COLO668 (cell line): Measurements from ENCODE around the gene LENEP.

Source experiments
- DNase-seq: peaks from one replicate; lab custom pipeline; 2025; ENCODE audit not compliant: unreplicated experiment; lab: John Stamatoyannopoulos, UW

The LENEP gene

DNA sequence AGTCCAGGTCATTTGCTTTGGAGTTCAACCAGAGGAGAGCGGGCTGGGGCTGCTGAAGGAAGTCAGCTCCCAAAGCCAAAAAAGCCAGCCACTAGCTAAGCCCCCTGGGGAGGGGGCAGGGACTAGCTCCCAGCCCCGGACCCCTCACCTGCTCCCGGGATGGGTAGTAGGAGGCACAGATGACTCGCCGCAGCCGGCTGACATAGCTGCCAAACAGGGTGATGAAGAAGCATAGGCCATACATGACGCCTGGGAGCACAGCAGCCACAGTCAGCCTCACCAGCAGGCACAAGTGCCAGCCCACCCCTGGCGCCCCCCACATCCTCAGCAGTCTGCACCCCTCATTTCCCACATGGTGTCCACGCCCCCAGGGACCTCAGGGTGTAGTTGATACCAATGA is 32.8 kb downstream of the LENEP start:
- no peak for DNase-seq

DNA sequence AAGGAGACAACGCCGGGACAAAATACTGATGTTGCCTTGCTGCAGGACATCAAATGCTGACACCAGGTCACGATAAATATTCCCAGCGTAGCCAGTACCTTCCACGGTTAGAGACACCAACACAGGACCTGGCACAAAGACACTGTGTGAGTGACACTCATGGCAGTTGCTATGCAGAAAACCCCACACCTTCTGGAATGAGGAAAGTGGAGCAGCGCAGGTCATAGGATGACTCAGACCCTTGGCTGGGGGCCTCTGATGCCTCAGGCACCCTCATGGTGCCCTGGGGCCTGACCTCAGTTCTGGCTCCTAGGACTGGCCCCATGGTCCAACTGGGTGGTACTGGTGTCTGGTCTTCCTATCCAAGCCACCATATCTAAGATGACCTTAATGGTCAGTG is 33.2 kb downstream of the LENEP start:
- no peak for DNase-seq

DNA sequence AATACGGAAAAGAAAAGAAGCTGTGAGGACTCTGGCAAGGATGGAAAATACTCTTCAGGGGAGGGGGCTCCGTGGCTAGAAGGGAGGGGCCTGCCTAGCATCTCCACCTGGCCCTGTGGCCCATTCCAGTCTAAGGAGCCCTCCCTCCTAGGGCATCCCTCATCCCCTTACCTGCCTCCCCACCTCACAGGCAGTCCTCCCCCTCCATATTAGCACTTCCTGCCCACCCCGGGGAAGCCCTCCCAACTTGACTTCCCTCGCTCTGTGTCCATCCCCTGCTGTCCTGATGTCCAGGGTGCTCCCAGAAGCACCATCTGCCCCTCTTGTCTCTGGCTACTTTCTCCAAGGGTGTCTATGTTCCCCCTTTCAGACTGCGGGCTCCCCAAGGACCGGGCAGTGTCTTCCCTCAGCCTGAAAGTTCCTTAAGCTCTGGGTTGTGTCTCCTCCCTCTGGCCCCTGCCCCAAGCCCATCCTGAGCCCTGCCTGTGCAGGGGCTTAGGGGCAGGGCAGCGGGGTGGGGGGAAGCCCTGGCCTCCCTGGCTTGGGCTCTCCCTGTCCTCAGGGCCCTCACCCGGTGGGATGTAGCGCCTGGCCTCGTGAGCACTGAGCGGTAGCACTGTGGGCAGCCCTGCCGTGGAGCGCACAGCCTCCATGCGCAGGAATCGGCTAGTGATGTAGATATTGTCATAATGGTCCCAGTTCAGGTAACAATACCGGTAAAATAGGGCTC is 36.3 kb downstream of the LENEP start:
- no peak for DNase-seq

DNA sequence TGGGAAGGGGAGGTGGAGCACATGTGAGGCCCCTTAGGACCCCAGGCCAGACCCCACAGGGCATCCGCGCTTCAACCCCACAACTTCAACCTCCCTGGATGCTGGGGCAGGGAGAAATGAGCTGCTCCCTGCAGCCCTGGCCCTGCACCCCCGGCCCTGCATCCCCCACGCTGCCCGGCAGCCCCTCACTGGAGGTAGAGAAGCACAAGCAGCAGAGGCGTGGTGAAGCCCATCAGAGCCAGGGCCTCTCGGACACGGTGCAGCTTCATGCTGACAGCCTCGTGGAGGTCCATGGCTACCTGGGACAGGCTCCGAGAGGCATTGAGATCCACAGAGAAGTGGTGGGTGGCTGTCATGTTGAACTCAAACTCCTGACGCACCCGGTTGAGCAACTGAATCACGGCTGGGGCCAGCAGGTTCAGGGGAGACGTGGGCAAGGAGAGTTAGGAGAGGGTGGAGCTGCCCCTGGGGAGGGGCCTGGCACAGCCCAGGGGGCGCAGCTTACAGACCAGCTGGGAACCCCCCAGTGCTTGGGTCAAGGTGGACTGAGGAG is 36.9 kb downstream of the LENEP start:
- no peak for DNase-seq

DNA sequence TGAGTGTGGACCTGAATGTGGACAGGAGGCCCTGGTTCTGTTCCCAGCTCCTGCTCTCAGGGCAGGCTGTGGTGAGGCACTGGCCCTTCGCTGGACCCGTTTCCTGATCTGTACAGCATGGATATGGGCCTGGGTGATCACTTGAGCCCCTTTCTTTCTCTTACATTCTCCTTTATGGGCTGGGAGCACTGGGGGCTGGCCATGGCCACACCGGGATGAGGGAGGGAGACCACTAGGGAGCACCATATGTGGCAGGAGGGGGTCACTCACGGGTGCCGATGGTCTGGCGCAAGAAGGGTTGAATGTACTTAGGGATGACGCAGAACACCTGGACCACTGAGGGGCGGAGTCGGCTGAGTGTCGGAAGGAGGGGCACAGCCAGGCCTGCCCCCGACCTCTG is 37.5 kb downstream of the LENEP start:
- no peak for DNase-seq

GRCh38 chr1:155032886-155033285 is 39.5 kb downstream of the LENEP start:
- DNase-seq, result no peak

DNA sequence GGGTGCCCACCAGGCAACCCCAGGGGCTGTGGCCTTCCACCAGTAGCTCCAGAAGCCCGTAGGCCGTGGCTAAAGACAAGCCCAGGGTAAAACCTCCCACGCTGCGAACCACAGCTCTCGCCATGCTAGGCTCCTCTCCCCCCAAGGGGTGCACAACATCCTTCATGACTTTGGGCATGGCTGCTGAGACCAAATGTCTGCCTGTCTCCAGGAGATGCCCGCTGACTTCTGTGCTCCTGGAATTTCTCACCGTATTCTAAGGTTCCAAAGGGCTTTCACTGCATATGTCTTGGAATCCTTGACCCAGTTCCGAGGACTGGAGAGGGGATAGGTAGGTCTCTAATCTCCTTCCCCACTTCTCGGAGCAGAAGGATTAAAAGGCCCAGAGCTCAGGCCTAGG is 40.1 kb downstream of the LENEP start, which contains the start of the genes DCST1 and DCST2:
DCST1 (plus strand) TSS at position 301 of the 400 bp plus-strand sequence. CDS start 213 bp downstream, outside the sequence.
DCST2 (minus strand) TSS at position 258 of the 400 bp plus-strand sequence; CDS start at position 178, 80 bp downstream.
- no peak for DNase-seq

DNA sequence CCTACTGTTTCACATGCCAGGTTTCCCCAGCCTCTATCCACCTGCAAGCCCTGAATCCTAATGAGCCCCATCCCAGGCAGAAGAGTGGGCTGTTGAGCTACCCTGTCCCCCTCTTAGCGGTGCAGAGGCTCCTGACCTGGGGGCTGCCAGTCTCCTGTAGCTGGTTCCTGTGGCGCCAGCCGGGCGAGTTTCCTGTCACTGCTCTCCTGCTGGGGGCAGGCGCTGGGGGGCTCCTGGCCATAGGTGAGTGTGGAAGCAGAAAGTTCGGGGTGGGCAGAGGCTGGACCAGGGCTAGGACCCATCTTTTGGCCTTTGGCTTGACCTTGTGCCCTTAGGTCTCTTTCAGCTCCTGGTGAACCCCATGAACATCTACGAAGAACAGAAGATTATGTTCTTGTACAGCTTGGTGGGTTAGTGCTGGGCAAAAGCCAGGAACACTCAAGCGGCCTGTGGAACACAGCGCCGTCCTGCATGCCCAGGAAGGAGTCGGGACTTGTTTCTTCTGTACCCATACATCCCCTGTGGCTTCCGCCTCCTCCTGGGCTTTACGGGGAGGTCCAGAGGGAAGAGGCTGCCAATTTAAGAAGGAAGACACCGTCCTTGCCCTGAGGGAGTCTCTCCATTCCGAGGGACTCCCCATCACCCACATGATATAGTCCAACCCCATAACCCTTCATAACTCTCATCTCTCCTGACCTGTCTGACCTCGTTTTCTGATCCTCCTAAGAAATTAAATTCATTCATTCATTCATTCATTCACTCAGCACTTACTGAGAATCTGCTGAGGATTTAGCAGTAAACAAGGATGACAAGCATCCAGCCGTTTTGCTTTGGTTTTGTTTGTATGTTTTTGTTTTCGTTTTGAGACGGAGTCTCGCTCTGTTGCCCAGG is 41.2 kb downstream of the LENEP start:
- DNase-seq, result no peak

- DNase-seq, result no peak
These were observed 42.5 kb downstream of the LENEP start for GRCh38 chr1:155035936-155036335.

GRCh38 chr1:155037043-155037442 is 43.7 kb downstream of the LENEP start:
- no peak for DNase-seq

GRCh38 chr1:155037851-155038441 is 44.6 kb downstream of the LENEP start:
- DNase-seq, result no peak

GRCh38 chr1:155038602-155039307 is 45.4 kb downstream of the LENEP start:
- no peak for DNase-seq

- no peak for DNase-seq
These were observed 45.9 kb downstream of the LENEP start for GRCh38 chr1:155039308-155039669.

- no peak for DNase-seq
These were observed 47.1 kb downstream of the LENEP start for GRCh38 chr1:155040358-155041093.

DNA sequence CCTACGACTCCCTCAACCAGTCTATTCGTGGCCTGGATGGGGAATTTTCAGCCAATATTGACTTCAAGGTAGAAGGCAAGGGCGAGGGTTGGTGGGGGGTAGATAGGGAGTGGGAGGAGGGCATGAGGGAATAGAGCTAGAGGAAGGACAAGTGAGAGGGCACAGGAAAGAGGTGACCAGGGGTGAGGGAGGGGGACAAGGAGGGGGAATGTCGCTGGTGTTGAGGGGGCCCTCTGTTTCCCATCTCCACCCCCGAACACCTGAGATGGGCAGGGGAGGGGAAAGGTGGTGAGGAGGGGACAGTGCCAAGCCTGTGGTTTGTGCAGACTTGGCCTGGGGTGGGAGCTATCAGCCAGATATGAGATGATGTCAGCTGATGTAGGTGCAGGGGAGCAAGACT is 49.4 kb downstream of the LENEP start:
- no peak for DNase-seq

- peak; percentile 18 for DNase-seq
These were observed 49.9 kb downstream of the LENEP start for GRCh38 chr1:155043301-155043702.

- DNase-seq, result no peak
These were observed 50.4 kb downstream of the LENEP start for GRCh38 chr1:155043793-155044192.
